ENCODE measurements around the gene GALNT1.

DNA sequence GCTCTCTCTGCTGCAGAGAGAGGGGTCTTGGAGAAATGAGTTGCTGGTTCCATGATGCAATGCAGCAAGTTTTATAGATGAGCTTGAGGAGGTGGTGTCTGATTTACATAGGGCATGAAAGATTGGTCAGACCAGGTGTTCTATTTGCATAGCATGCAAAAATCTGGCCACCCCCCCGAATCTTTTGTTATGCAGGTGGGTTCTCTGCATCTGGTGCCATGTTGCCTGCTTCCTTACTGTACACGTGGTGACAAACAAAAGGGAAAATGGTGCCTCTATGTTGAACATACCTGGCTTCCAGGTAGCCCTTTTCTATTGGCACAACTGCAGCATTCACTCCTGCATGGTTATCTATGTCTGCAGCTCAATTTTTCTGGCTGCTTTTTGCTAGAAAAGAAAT, 169.4 kb downstream of the GALNT1 start:
- no peak for TF ChIP-seq POLR2A (IDR thresholded peaks at IDR 0.05)
- TF ChIP-seq POLR2AphosphoS5 (IDR thresholded peaks at IDR 0.05) = no peak
- TF ChIP-seq, protein P1, sequence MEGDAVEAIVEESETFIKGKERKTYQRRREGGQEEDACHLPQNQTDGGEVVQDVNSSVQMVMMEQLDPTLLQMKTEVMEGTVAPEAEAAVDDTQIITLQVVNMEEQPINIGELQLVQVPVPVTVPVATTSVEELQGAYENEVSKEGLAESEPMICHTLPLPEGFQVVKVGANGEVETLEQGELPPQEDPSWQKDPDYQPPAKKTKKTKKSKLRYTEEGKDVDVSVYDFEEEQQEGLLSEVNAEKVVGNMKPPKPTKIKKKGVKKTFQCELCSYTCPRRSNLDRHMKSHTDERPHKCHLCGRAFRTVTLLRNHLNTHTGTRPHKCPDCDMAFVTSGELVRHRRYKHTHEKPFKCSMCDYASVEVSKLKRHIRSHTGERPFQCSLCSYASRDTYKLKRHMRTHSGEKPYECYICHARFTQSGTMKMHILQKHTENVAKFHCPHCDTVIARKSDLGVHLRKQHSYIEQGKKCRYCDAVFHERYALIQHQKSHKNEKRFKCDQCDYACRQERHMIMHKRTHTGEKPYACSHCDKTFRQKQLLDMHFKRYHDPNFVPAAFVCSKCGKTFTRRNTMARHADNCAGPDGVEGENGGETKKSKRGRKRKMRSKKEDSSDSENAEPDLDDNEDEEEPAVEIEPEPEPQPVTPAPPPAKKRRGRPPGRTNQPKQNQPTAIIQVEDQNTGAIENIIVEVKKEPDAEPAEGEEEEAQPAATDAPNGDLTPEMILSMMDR (IDR thresholded peaks at IDR 0.05) = no peak
- TF ChIP-seq EP300 (IDR thresholded peaks at IDR 0.05) = no peak

Data from gastroesophageal sphincter (tissue), 3 donors.